ENCODE data around the gene PLCB4. TPM values are rescaled to one million over a fixed set of nuclear protein-coding genes. Genes with fewer than 3 reads are reported as not detected.

The PLCB4 gene
- polyA plus RNA-seq, 1 experiment, result 18.6 TPM

- ChIA-PET CTCF (no interaction called here), POLR2A (no interaction called here)
- TF ChIP-seq, protein P1, sequence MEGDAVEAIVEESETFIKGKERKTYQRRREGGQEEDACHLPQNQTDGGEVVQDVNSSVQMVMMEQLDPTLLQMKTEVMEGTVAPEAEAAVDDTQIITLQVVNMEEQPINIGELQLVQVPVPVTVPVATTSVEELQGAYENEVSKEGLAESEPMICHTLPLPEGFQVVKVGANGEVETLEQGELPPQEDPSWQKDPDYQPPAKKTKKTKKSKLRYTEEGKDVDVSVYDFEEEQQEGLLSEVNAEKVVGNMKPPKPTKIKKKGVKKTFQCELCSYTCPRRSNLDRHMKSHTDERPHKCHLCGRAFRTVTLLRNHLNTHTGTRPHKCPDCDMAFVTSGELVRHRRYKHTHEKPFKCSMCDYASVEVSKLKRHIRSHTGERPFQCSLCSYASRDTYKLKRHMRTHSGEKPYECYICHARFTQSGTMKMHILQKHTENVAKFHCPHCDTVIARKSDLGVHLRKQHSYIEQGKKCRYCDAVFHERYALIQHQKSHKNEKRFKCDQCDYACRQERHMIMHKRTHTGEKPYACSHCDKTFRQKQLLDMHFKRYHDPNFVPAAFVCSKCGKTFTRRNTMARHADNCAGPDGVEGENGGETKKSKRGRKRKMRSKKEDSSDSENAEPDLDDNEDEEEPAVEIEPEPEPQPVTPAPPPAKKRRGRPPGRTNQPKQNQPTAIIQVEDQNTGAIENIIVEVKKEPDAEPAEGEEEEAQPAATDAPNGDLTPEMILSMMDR (IDR thresholded peaks at IDR 0.05; ENCODE audit: low read depth, low read length), result no peak
- no peak for DNase-seq (ENCODE audit: low read depth, low spot score)
- Histone ChIP-seq H3K27me3 (ENCODE audit: control insufficient read depth, insufficient read depth, low read length) (no peaks in the 10 kb centered on the region), H3K27ac (ENCODE audit: low read depth, low read length) (no peak overlapping the region), H3K9me3 (ENCODE audit: control insufficient read depth, insufficient read depth, low read length) (no peaks in the 10 kb centered on the region), H3K4me3 (ENCODE audit: low read depth, low read length) (no peak overlapping the region)
Measured at GRCh38 chr20:9081423-9081966, 12.6 kb downstream of the PLCB4 start.

DNA sequence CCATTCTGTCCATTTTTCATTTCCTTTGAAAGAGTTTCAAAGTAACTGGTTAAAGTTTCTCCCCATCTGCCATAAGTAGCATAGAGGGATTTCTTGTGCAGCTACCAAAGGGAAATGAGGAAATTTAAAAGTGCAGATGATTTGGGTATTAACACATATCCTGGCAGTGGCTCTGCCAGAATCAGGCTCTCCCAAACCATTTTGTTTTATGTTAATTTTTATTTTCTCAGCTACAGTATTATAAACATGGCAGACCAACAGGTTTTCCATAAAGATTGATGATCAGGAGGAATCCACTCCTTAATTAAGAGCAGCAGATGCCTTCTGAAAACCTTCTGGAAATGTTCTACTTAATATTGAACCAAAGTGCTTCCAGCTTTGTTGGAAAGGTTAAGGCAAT, 13.9 kb downstream of the PLCB4 start:
- Histone ChIP-seq H3K4me3 (ENCODE audit: low read depth, low read length) (no peak overlapping the region), H3K9me3 (ENCODE audit: control insufficient read depth, insufficient read depth, low read length) (no peaks in the 10 kb centered on the region), H3K27ac (ENCODE audit: low read depth, low read length) (no peak overlapping the region), H3K27me3 (ENCODE audit: control insufficient read depth, insufficient read depth, low read length) (no peaks in the 10 kb centered on the region)
- ChIA-PET CTCF (interaction anchor here (0.7 to 1.4 kb wide), 4 partner anchors 10 to 371 kb away, joined by 3 to 4 read pairs (median 4); no protein-coding TSS in a partner anchor), POLR2A (no interaction called here)
- TF ChIP-seq, protein P1 (IDR thresholded peaks at IDR 0.05; ENCODE audit: low read depth, low read length), result no peak
- no peak for DNase-seq (ENCODE audit: low read depth, low spot score)

DNA sequence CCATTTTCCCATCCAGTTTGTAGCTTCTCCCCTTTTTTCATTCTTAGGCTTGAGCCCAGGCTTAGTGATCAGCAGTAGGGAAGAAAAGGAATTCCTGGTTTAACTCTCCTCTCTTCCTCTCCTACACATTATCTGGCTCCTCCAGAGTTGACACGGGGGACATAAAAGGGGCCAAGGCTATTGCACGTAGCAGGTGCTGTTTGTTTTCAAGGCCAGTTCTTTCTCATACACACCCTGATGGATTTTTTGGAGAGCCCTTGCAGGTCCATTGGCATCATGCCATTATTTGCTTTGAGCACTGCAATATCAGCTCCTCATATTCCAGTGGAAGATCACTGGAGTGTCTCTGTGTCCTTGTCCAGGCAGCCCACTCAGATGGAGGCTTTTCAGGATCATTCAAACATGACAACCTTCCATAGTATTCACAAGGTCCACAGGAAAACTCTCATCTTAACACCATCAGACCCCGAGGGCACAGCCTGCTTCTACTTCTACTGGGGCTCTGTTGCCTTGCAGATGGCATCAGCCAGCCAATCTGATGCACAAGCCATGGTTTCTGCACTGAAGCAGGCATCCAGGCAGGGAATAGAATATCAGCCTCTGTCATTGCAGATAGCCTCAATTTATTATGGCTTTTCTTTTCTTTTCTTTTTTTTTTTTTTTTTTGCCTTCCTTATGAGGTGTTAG, 18.8 kb downstream of the PLCB4 start:
- CTCF ChIA-PET, result interaction anchor here (0.6 to 1.6 kb wide), 4 partner anchors 15 to 281 kb away, joined by 3 to 9 read pairs (median 4); no protein-coding TSS in a partner anchor
- POLR2A ChIA-PET, result no interaction called here
- Histone ChIP-seq H3K27ac (ENCODE audit: low read depth, low read length) (no peak overlapping the region), H3K4me3 (ENCODE audit: low read depth, low read length) (no peak overlapping the region), H3K27me3 (ENCODE audit: control insufficient read depth, insufficient read depth, low read length) (no peaks in the 10 kb centered on the region), H3K9me3 (ENCODE audit: control insufficient read depth, insufficient read depth, low read length) (no peaks in the 10 kb centered on the region)
- DNase-seq (ENCODE audit: low read depth, low spot score), result no peak
- TF ChIP-seq, protein P1 (IDR thresholded peaks at IDR 0.05; ENCODE audit: low read depth, low read length), result no peak

DNA sequence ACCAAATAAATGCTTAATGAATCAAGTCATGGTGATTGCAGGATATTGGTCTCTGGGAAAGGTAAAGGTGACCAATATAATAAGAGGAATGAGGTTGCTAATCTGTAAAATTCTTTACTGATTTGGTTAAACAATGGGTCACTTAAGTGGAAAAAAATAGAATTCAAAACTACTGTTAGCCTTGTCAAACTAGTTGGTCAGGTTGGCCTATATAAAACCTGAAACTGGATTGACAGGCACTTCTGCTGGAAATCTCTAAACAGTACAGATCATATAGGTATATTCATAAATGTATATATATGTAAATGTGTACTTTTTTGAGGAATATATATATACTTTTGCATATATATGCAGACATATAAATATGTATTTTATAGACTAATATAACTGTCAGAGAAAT, 19.7 kb downstream of the PLCB4 start:
- H3K4me3 ChIP-seq (ENCODE audit: low read depth, low read length), result no peak overlapping the region
- TF ChIP-seq, protein P1 (IDR thresholded peaks at IDR 0.05; ENCODE audit: low read depth, low read length), result no peak
- POLR2A ChIA-PET, result no interaction called here
- CTCF ChIA-PET, result interaction anchor here (0.6 to 1.0 kb wide), 2 partner anchors 16 to 281 kb away, joined by 3 read pairs; no protein-coding TSS in a partner anchor
- no peaks in the 10 kb centered on the region for H3K27me3 ChIP-seq (ENCODE audit: control insufficient read depth, insufficient read depth, low read length)
- no peak for DNase-seq (ENCODE audit: low read depth, low spot score)
- no peak overlapping the region for H3K27ac ChIP-seq (ENCODE audit: low read depth, low read length)
- no peaks in the 10 kb centered on the region for H3K9me3 ChIP-seq (ENCODE audit: control insufficient read depth, insufficient read depth, low read length)

- CTCF ChIA-PET, result interaction anchor here (1.1 kb wide), 1 partner anchor 238 kb away, joined by 6 read pairs; no protein-coding TSS in a partner anchor
- POLR2A ChIA-PET, result no interaction called here
- TF ChIP-seq, protein P1 (IDR thresholded peaks at IDR 0.05; ENCODE audit: low read depth, low read length), result no peak
- H3K4me3 ChIP-seq (ENCODE audit: low read depth, low read length), result no peak overlapping the region
- H3K27ac ChIP-seq (ENCODE audit: low read depth, low read length), result no peak overlapping the region
- H3K9me3 ChIP-seq (ENCODE audit: control insufficient read depth, insufficient read depth, low read length), result no peaks in the 10 kb centered on the region
- DNase-seq (ENCODE audit: low read depth, low spot score), result no peak
- H3K27me3 ChIP-seq (ENCODE audit: control insufficient read depth, insufficient read depth, low read length), result no peaks in the 10 kb centered on the region
Measured at GRCh38 chr20:9092113-9092512, 23.2 kb downstream of the PLCB4 start.

Measured in AG04450 (cell line).